Measurements from ENCODE around the gene CCDC112. TPM values are rescaled to one million over a fixed set of nuclear protein-coding genes. Genes with fewer than 3 reads are reported as not detected.

The CCDC112 gene
- total and polyA plus RNA-seq, 2 donors (not counting 3 experiments of a cell fraction or from before 2014, with no cell fraction given): 2.4 to 9.6 TPM

GRCh38 chr5:115313632-115314031, 17.2 kb upstream of the CCDC112 start:
- Histone ChIP-seq H4K20me1 (replicated peaks; ENCODE audit: control insufficient read depth, extremely low read depth, insufficient read depth, low read length) (no peaks in the 10 kb centered on the region), H3K27ac (ENCODE audit: insufficient read depth, low read depth, low read length) (no peak overlapping the region), H3K4me1 (ENCODE audit: control insufficient read depth, extremely low read depth, insufficient read depth, low read length) (no peaks in the 10 kb centered on the region), H3K4me2 (ENCODE audit: insufficient read depth, low read length) (no peak overlapping the region), H3K4me3 (replicated peaks in 1 of 3; ENCODE audit: insufficient read depth in 1 of 3, low read depth in 1 of 3, low read length in 3 of 3) (no peak overlapping the region), H3K9me3 (replicated peaks; ENCODE audit: control insufficient read depth, insufficient read depth, low read length) (no peaks in the 10 kb centered on the region), H3K9ac (replicated peaks; ENCODE audit: extremely low read depth, insufficient read depth, low read length) (no peak overlapping the region), H3K9me1 (replicated peaks; ENCODE audit: control insufficient read depth, extremely low read depth, insufficient read depth, low read length) (no peaks in the 10 kb centered on the region), H3K36me3 (ENCODE audit: control insufficient read depth in 2 of 2, extremely low read depth in 1 of 2, insufficient read depth in 2 of 2, low read length in 2 of 2) (no peaks in the 10 kb centered on the region), H3K27me3 (ENCODE audit: control insufficient read depth in 2 of 2, insufficient read depth in 2 of 2, low read length in 2 of 2) (no peaks in the 10 kb centered on the region), H2AFZ (ENCODE audit: low read depth, low read length) (no peak overlapping the region), H3K79me2 (ENCODE audit: control insufficient read depth, insufficient read depth, low read length) (no peaks in the 10 kb centered on the region)
- POLR2A ChIA-PET: no interaction called here
- TF ChIP-seq EZH2 (IDR thresholded peaks at IDR 0.05; ENCODE audit: borderline replicate concordance, low read depth, low read length, severe bottlenecking) (no peak), GATA2 (IDR thresholded peaks at IDR 0.05; ENCODE audit: insufficient read depth, insufficient read length, low read depth, low read length) (no peak), FOS (IDR thresholded peaks at IDR 0.05; ENCODE audit: borderline replicate concordance, insufficient read depth, low read length) (no peak), MAX (IDR thresholded peaks at IDR 0.05; ENCODE audit: insufficient read depth, insufficient read length) (no peak), CTCF (IDR thresholded peaks at IDR 0.05; ENCODE audit: extremely low read depth in 1 of 2, insufficient read depth in 1 of 2, low read depth in 1 of 2, low read length in 2 of 2) (no peak), MYC (IDR thresholded peaks at IDR 0.05; ENCODE audit: low read depth, low read length) (no peak), POLR2A (IDR thresholded peaks at IDR 0.05; ENCODE audit: low read depth, low read length) (no peak)
- DNase-seq (ENCODE audit: low read depth, low spot score): no peak
- BruUV-seq (replicated peaks): no TSS peak
- FAIRE-seq: no peak
- intact Hi-C loops (cut with micrococcal nuclease) (no loop called here), dilution Hi-C loops (cut with MboI; ENCODE audit: extremely low pct_ligation_motif_present, low sequenced_read_pairs) (loop anchor here (25.0 kb wide), 1 partner anchor 224 kb away; the partner anchor contains the start of gene FEM1C)
- CTCF ChIA-PET: no interaction called here

All from endothelial cell of umbilical vein (primary cell).